ENCODE data around the gene C1orf105. TPM values are rescaled to one million over a fixed set of nuclear protein-coding genes. Genes with fewer than 3 reads are reported as not detected.

Gene C1orf105
- total RNA-seq, 1 experiment from 2014 or later: not detected

GRCh38 chr1:172473302-172473701, 52.8 kb downstream of the C1orf105 start:
- CTCF ChIA-PET: interaction anchor here (1.1 kb wide), 1 partner anchor 24 kb away, joined by 3 read pairs; no protein-coding TSS in a partner anchor
- H3K27ac Mint-ChIP-seq (ENCODE audit: unreplicated experiment): no peak overlapping the region
- H3K4me3 Mint-ChIP-seq (ENCODE audit: low read depth, unreplicated experiment): no peak overlapping the region
- no peaks in the 10 kb centered on the region for H3K27me3 Mint-ChIP-seq (ENCODE audit: unreplicated experiment)
- no peaks in the 10 kb centered on the region for H3K9me3 Mint-ChIP-seq (ENCODE audit: low read depth, unreplicated experiment)
- DNase-seq: no peak
- H3K36me3 Mint-ChIP-seq (ENCODE audit: insufficient read depth, unreplicated experiment): no peaks in the 10 kb centered on the region
- BruUV-seq (replicated peaks): no TSS peak
- peaks cover 61% of the 10 kb centered on the region for H3K4me1 Mint-ChIP-seq (ENCODE audit: low read depth, unreplicated experiment)
- TF ChIP-seq CTCF (IDR thresholded peaks at IDR 0.05; ENCODE audit: unreplicated experiment): no peak
- intact Hi-C loops (cut with micrococcal nuclease; ENCODE audit: unreplicated experiment): no loop called here

GRCh38 chr1:172473842-172474241, 53.4 kb downstream of the C1orf105 start:
- no peak for TF ChIP-seq CTCF (IDR thresholded peaks at IDR 0.05; ENCODE audit: unreplicated experiment)
- intact Hi-C loops (cut with micrococcal nuclease; ENCODE audit: unreplicated experiment): no loop called here
- no peak for DNase-seq
- CTCF ChIA-PET: interaction anchor here (1.1 kb wide), 1 partner anchor 25 kb away, joined by 3 read pairs; no protein-coding TSS in a partner anchor
- no peak overlapping the region for H3K4me3 Mint-ChIP-seq (ENCODE audit: low read depth, unreplicated experiment)
- H3K9me3 Mint-ChIP-seq (ENCODE audit: low read depth, unreplicated experiment): no peaks in the 10 kb centered on the region
- peaks cover 66% of the 10 kb centered on the region for H3K4me1 Mint-ChIP-seq (ENCODE audit: low read depth, unreplicated experiment)
- no peaks in the 10 kb centered on the region for H3K36me3 Mint-ChIP-seq (ENCODE audit: insufficient read depth, unreplicated experiment)
- no TSS peak for BruUV-seq (replicated peaks)
- H3K27ac Mint-ChIP-seq (ENCODE audit: unreplicated experiment): no peak overlapping the region
- no peaks in the 10 kb centered on the region for H3K27me3 Mint-ChIP-seq (ENCODE audit: unreplicated experiment)

DNA sequence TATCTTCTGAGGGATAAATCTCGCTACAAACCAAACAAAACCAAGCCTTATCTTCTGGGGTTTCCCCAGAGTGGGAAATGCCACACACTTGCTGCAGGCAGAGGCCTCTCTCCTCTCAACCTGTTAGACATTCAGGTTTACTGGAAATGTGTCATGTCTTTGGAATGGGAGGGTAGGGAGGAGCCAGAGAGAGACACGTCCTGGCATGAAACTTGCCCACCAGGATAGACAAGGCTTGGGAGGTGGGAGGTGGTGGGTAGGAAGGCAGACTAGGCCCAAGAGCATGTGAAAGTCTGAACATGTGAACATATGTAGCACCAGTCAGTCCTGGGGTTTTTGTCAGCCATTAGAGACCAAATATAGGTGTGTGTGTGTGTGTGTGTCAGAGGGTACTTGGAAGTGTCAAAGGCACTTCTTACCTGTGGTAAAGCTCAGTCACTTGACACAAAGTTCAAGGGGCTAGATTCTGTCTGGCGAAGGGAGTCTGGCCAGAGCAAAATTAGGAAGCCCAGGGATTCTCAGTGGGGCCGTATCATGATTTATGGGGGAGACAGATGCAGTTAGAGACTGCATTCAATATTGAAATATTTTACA, 55.8 kb downstream of the C1orf105 start:
- Mint-ChIP-seq H3K4me3 (ENCODE audit: low read depth, unreplicated experiment) (no peak overlapping the region), H3K36me3 (ENCODE audit: insufficient read depth, unreplicated experiment) (no peaks in the 10 kb centered on the region), H3K9me3 (ENCODE audit: low read depth, unreplicated experiment) (no peaks in the 10 kb centered on the region), H3K27me3 (ENCODE audit: unreplicated experiment) (no peaks in the 10 kb centered on the region), H3K27ac (ENCODE audit: unreplicated experiment) (peak overlapping the region; percentile 59), H3K4me1 (ENCODE audit: low read depth, unreplicated experiment) (peaks cover 76% of the 10 kb centered on the region)
- peak; percentile 71 for DNase-seq
- no peak for TF ChIP-seq CTCF (IDR thresholded peaks at IDR 0.05; ENCODE audit: unreplicated experiment)
- BruUV-seq (replicated peaks): no TSS peak
- intact Hi-C loops (cut with micrococcal nuclease; ENCODE audit: unreplicated experiment): no loop called here
- CTCF ChIA-PET: no interaction called here

- no peaks in the 10 kb centered on the region for H3K9me3 Mint-ChIP-seq (ENCODE audit: low read depth, unreplicated experiment)
- no peaks in the 10 kb centered on the region for H3K27me3 Mint-ChIP-seq (ENCODE audit: unreplicated experiment)
- no TSS peak for BruUV-seq (replicated peaks)
- peaks cover 68% of the 10 kb centered on the region for H3K4me1 Mint-ChIP-seq (ENCODE audit: low read depth, unreplicated experiment)
- CTCF ChIA-PET: no interaction called here
- no peak for TF ChIP-seq CTCF (IDR thresholded peaks at IDR 0.05; ENCODE audit: unreplicated experiment)
- H3K4me3 Mint-ChIP-seq (ENCODE audit: low read depth, unreplicated experiment): no peak overlapping the region
- DNase-seq: no peak
- intact Hi-C loops (cut with micrococcal nuclease; ENCODE audit: unreplicated experiment): no loop called here
- peak overlapping the region; percentile 9 for H3K27ac Mint-ChIP-seq (ENCODE audit: unreplicated experiment)
- H3K36me3 Mint-ChIP-seq (ENCODE audit: insufficient read depth, unreplicated experiment): no peaks in the 10 kb centered on the region
Observed at GRCh38 chr1:172477216-172477615, 56.7 kb downstream of the C1orf105 start.
